RWPE2 (cell line): ENCODE measurements around the gene TRAF7.

Experiments
- ATAC-seq: fragments of 200-7000 bp; cut with Tn5 transposase; 3 replicates; pipeline ENCODE4 v1.9.1; 2021; ENCODE audit warnings: low read depth
- DNase-seq: peaks from one replicate; pipeline ENCODE4 v3.0.0-alpha.2; 2020; ENCODE audit warnings: low spot score
- H3K27ac ChIP-seq: fragments of 450-650 bp; 2 replicates; pipeline ENCODE4 v1.5.1; 2017; ENCODE audit warnings: mild to moderate bottlenecking; ENCODE audit not compliant: poor library complexity, severe bottlenecking
- H3K27me3 ChIP-seq: fragments of 250-450 bp; sonication (Bioruptor Pico); 2 replicates; pipeline ENCODE4 v1.5.1; 2021; ENCODE audit warnings: mild to moderate bottlenecking, moderate library complexity; ENCODE audit not compliant: insufficient read depth, poor library complexity, severe bottlenecking
- H3K36me3 ChIP-seq: fragments of 250-450 bp; sonication (Bioruptor Pico); 2 replicates; pipeline ENCODE4 v1.5.1; 2020; ENCODE audit warnings: low read depth, mild to moderate bottlenecking, moderate library complexity
- H3K4me1 ChIP-seq: fragments of 250-450 bp; sonication (Bioruptor Pico); 2 replicates; pipeline ENCODE4 v1.5.1; 2021; ENCODE audit warnings: mild to moderate bottlenecking, moderate library complexity; ENCODE audit not compliant: insufficient read depth, poor library complexity, severe bottlenecking
- H3K4me3 ChIP-seq: fragments of 250-450 bp; sonication (Bioruptor Pico); 2 replicates; pipeline ENCODE4 v1.5.1; 2021; ENCODE audit warnings: mild to moderate bottlenecking, moderate library complexity; ENCODE audit not compliant: severe bottlenecking
- H3K9me3 ChIP-seq: fragments of 250-450 bp; sonication (Bioruptor Pico); 2 replicates; pipeline ENCODE4 v1.5.1; 2021; ENCODE audit warnings: mild to moderate bottlenecking, moderate library complexity; ENCODE audit not compliant: severe bottlenecking
- CTCF ChIP-seq: fragments of 450-650 bp; IDR thresholded peaks from one replicate; pipeline ENCODE4 v1.5.1; 2017; ENCODE audit warnings: mild to moderate bottlenecking, moderate library complexity; ENCODE audit not compliant: poor library complexity, severe bottlenecking

TRAF7 gene

DNA sequence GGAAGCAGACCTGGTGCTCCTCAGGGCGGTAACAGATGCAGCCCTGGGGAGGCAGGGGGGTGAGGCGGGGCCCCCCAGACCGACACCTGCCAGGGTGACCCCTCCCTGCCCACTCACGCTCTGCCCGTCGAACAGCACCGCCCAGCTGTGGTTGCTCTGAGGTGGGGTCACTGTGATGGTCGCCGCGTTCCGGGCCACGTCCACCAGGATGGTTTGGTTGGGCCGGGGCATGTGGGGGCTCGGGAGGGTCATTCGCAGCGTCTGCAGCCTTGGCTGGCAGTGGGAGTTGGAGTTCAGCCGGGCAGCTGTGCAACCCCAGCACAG is 54.4 kb downstream of the TRAF7 start:
- Histone ChIP-seq H3K4me3 (no peak overlapping the region), H3K36me3 (peaks cover 44% of the 10 kb centered on the region), H3K9me3 (no peaks in the 10 kb centered on the region), H3K27ac (no peak overlapping the region), H3K4me1 (peaks cover 8% of the 10 kb centered on the region), H3K27me3 (no peaks in the 10 kb centered on the region)
- DNase-seq (peak; percentile 63), ATAC-seq (no peak)
- TF ChIP-seq CTCF: no peak

DNA sequence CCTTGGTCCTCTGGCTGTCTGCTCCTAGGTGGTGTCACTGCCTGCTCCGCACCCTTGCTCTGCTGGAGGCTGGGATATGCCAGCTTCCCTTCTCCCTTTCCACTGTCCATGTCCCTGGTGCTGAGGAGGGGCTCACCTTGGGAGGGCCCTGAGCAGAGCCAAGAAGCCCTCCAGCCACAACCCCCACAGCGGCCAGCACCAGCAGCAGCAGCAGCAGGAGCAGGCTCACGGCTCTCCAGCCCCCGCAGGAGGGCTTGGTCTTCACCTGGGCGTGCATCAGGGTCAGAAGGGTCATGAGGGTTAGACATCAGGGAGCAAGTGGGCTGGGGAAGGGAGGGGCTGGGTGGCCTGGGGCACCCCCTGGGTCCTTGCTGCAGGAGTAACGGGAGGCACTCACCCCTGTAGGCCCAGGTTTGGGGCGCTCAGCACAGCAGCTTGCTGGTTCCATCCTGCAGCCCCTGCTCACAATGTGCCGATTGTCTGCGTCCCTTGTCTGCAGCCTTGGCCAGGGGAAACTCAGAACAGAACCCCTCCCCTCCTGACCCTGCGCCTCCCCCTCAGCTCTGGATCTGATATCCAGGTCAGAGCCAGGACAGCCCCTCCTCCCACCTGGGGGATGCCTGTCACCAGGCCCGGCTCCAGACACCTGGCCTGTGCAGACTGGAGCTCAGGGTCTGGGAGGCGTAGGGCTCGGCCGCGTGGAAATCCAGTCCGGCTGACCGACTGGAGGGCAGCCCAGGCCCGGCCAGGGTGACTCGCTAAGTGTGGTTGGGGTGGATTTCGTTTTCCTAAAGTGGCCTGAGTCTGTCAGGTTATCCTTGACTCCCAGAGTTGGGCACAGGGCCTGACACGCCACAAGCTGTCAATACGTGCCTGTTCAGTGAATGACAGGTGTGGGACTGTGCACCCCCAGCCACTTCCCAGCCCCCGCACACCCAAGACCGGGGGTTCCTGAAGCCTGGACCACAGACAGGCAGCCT is 55.1 kb downstream of the TRAF7 start, which contains the start of gene BRICD5:
TSS of gene BRICD5 (minus strand) at position 478 of the 980 bp plus-strand sequence. CDS start at position 448, 30 bp downstream.
- H3K9me3 ChIP-seq: no peaks in the 10 kb centered on the region
- no peak for TF ChIP-seq CTCF
- H3K4me3 ChIP-seq: no peak within 1 kb of the TSS
- H3K27ac ChIP-seq: peak within 1 kb of the TSS; percentile 84
- DNase-seq: peak; percentile 57
- no peak for ATAC-seq
- H3K36me3 ChIP-seq: peaks cover 44% of the 10 kb centered on the region
- no peaks in the 10 kb centered on the region for H3K27me3 ChIP-seq
- peaks cover 8% of the 10 kb centered on the region for H3K4me1 ChIP-seq

DNA sequence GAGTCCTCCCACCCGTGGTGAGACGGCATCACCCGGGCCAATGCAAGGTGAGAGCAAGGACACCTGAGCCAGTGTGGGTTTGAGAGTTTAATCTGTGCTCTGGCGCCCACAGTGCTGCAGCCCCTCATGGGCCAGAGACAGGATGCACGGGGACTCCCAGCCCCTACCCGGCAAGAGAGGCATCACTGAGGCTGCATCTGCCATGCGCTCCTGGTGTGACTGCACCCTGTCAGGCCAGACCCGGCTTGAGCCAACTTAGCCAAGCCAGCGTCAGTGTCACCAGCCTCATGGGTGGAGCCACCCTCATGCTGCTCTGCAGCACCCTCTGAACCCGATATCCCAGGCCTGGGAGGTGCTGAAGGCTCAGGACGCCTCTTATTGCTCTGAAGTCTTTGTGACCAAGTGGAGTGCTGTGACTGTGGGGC is 56.4 kb downstream of the TRAF7 start:
- Histone ChIP-seq H3K27me3 (no peaks in the 10 kb centered on the region), H3K27ac (peak overlapping the region; percentile 84), H3K4me1 (peaks cover 8% of the 10 kb centered on the region), H3K36me3 (peaks cover 42% of the 10 kb centered on the region), H3K4me3 (no peak overlapping the region), H3K9me3 (no peaks in the 10 kb centered on the region)
- ATAC-seq: no peak
- no peak for TF ChIP-seq CTCF
- peak; percentile 59 for DNase-seq

- H3K9me3 ChIP-seq: no peaks in the 10 kb centered on the region
- TF ChIP-seq CTCF: no peak
- ATAC-seq (no peak), DNase-seq (no peak)
- peak overlapping the region; percentile 84 for H3K27ac ChIP-seq
- H3K27me3 ChIP-seq: no peaks in the 10 kb centered on the region
- H3K36me3 ChIP-seq: peaks cover 35% of the 10 kb centered on the region
- peak overlapping the region; percentile 76 for H3K4me3 ChIP-seq
- H3K4me1 ChIP-seq: peaks cover 8% of the 10 kb centered on the region
These were observed 57.1 kb downstream of the TRAF7 start for GRCh38 chr16:2212362-2213324.
